ENCODE measurements around the gene EYS. TPM values are rescaled to one million over a fixed set of nuclear protein-coding genes. Genes with fewer than 3 reads are reported as not detected.
"Not testable (repeated sequence)": the region's sequence is repeated elsewhere in the genome, so short reads cannot be mapped to it uniquely, and the experiment has no call there.

The EYS gene
- total RNA-seq, 1 donor from 2014 or later = not detected

GRCh38 chr6:64255000-64255399, 1452.0 kb downstream of the EYS start:
- DNase-seq (no peak), ATAC-seq (no peak)
- intact Hi-C loops (cut with micrococcal nuclease) = no loop called here

- DNase-seq = no peak
- no peak for ATAC-seq
Measured at GRCh38 chr6:64254558-64254957, 1452.5 kb downstream of the EYS start.

DNA sequence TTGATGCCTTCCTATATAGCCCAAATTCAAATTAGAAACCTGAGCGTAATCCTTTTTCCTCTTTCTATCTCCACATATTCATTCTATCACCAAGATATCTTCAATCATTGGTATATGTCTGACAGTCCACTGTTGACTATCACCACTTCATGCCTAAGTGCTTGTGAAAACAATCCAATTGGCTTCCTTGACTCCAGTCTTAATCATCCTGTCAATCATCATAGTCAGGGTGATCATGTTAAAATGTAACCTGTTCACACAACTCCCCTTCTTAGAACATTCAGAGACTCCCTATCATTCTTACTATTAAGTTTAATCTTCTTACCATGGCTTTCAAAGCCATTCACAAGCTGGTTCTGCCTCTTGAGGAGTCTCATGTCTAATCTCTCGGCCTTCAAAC, 1454.8 kb downstream of the EYS start:
- intact Hi-C loops (cut with micrococcal nuclease) = no loop called here
- DNase-seq (no peak), ATAC-seq (no peak)

More at GRCh38 chr6:64254558-64254957, 1452.5 kb downstream of the EYS start:
- intact Hi-C loops (cut with micrococcal nuclease) = no loop called here

GRCh38 chr6:64250126-64250525, 1456.9 kb downstream of the EYS start:
- DNase-seq (no peak), ATAC-seq (no peak)
- intact Hi-C loops (cut with micrococcal nuclease) = no loop called here

- DNase-seq (no peak), ATAC-seq (no peak)
- intact Hi-C loops (cut with micrococcal nuclease) = no loop called here
Measured at GRCh38 chr6:64249115-64249514, 1457.9 kb downstream of the EYS start.

GRCh38 chr6:64243618-64244017, 1463.4 kb downstream of the EYS start:
- intact Hi-C loops (cut with micrococcal nuclease) = no loop called here
- ATAC-seq = no peak
- DNase-seq = no peak

DNA sequence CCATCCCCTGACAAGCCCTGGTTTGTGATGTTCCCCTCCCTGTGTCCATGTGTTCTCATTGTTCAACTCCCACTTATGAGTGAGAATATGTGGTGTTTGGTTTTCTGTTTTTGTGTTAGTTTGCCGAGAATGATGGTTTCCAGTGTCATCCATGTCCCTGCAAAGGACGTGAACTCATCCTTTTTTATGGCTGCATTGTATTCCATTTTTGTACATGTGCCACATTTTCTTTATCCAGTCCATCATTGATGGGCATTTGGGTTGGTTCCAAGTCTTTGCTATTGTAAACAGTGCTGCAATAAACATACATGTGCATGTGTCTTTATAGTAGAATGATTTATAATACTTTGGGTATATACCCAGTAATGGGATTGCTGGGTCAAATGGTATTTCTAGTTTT, 1468.1 kb downstream of the EYS start:
- ATAC-seq; intact Hi-C loops (cut with micrococcal nuclease); DNase-seq: not testable (repeated sequence)

DNA sequence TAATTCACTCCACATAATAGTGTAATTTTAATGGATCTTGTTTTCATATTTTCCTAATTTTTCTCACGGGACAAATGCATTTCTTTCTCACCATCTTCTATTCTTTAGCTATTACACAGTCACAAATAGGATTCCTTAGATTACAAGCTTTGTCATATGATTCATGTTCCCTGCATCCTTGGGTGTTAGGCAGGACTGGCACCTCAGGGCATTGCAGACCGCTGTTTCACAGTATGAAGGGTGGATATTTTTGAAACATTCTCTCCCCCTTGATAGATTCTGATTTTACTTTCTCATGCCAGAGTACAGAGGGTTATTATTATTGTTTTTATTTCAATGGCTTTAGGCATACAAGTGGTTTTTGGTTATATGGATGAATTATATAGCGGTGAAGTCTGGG, 1469.0 kb downstream of the EYS start:
- no peak for DNase-seq
- intact Hi-C loops (cut with micrococcal nuclease) = no loop called here
- ATAC-seq = peak; percentile 33

DNA sequence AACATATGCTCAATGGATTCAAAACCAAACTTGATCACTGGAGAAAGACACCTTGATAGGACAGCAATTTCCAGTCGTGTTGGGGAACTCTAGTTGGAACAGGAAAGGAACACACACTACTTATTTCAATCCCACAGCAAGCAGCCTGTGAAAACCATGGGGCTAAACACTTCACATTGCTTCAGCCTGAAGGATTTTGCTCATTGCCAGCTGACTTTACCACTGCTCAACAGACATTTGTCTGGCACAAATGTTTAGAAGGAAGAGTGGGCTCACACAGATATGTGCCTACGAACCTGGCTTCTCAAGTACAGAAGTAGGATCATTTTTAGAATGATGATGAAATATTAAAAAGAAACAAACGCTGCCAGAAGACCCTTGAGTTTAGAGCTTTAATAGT, 1473.3 kb downstream of the EYS start:
- intact Hi-C loops (cut with micrococcal nuclease) = no loop called here
- DNase-seq (no peak), ATAC-seq (no peak)

DNA sequence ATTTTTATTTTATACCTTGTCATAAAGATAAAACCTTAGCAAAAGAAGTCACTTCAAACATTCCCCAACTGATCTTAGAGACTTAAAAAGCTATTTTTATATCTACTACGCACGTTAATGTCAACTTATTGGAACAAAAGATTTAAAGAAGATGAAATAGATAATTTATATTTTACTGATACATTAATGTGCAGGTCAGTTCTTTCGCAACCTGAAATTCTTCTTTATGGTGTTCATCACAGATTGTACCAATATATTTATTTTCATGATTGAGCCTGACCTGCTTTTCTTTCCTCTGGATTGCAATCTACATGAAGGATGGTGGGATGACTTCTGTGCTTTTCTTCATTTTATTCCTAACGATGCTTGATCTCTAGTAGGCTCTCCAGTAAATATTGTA, 1475.1 kb downstream of the EYS start:
- ATAC-seq = no peak
- no peak for DNase-seq
- intact Hi-C loops (cut with micrococcal nuclease) = no loop called here

- intact Hi-C loops (cut with micrococcal nuclease) = no loop called here
- no peak for DNase-seq
- ATAC-seq = no peak
Measured at GRCh38 chr6:64230530-64230929, 1476.5 kb downstream of the EYS start.

DNA sequence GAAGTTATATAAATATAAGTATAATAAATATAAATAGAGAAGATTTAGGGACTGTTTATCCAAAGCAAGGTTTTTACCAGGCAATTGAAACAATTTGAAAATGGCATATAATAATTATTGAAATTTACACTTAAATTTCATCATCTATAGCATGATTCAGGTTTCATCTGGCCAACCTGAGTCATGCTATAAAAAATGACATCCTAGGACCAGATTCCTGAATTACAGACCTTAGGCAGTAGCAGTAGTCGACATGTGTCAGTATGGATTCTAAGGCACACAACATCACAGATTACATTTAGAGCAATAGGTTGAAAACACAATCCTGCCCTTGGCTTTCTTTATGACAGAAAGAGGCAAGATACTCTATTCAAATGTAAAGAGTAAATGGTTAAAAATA, 1479.2 kb downstream of the EYS start:
- intact Hi-C loops (cut with micrococcal nuclease) = no loop called here
- ATAC-seq (no peak), DNase-seq (no peak)

GRCh38 chr6:64225503-64225902, 1481.5 kb downstream of the EYS start:
- intact Hi-C loops (cut with micrococcal nuclease) = no loop called here
- DNase-seq (no peak), ATAC-seq (peak; percentile 31)

GRCh38 chr6:64224819-64225218, 1482.2 kb downstream of the EYS start:
- intact Hi-C loops (cut with micrococcal nuclease) = no loop called here
- ATAC-seq (peak; percentile 72), DNase-seq (peak; percentile 61)

GRCh38 chr6:64221776-64222175, 1485.2 kb downstream of the EYS start:
- intact Hi-C loops (cut with micrococcal nuclease) = no loop called here
- no peak for ATAC-seq
- no peak for DNase-seq

DNA sequence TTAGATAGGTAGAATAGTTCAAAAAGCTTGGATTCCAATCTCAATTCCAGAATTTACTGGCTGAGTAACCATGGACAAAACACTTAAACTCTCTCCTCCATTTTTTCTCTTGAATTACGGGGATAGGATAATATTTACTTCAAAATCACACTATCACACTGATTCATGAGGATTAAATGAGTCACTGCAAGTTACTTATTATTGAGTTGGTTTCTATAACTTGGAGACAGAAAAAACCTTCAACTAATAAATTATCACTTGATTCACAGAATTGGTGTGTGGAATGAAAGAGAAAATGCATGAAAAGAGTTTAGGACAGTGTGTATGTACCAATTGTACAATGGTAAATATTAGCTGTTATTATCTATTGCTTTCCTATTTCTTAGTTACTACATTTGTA, 1486.2 kb downstream of the EYS start:
- DNase-seq = no peak
- no peak for ATAC-seq
- intact Hi-C loops (cut with micrococcal nuclease) = no loop called here

DNA sequence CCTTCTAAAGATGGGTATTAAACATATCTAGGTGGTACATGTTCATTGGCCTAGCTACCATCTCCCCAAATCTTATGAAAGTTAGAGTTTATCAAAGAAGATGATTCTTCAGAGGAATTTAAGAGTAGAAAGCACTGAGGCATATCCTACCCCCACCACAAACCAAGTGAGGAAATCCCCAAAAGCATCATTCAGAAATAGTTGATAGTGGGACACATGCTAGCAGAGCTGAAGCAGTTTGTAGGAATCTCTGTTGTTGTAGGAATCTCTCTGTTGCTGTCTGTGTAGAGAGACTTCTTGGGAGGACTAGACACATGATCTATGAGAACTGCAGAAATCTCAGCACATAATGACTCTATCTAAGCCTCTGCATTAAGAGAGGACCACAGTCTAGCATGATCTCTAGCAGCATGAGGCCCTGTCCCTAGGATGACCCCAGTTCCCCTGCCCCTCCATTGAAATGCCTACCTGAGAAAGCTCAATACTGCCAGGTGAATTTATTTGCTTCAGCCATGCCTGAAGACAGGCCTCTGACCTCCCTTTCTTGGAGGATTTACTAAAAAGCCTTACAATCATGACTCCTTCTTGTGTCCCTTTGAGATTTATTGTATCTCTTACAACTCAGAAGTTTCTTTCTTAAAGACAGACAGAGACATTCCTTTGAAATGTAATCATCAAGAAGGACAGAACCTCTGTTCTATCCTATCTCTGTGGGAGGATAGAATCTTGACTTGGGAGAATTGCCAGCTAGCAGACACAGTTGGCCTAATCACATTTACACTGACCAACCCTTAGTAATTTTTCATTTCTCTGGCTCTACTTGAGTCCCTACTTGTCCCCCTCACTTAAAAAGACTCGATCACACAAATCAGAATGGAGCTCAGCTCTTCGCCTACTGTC, 1489.1 kb downstream of the EYS start:
- ATAC-seq (peak; percentile 30), DNase-seq (no peak)
- intact Hi-C loops (cut with micrococcal nuclease) = no loop called here

DNA sequence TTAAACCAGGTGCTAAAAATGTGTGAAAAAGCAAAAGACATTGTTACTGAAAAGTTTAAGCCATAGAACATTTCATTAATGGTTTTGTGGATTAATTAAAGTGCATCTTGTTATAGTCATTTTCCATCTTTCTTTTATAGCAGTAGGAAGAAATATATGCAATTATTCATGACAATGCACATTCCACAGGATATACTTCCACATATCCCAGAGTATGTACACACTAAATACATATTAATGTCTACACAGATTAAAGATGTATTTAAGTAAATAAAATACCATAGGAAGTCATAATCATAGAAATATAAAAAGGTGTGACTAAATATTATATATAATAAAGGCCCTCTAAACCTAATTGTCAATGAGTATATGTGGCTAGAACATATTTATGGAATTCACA, 1492.7 kb downstream of the EYS start:
- DNase-seq (no peak), ATAC-seq (no peak)
- intact Hi-C loops (cut with micrococcal nuclease) = no loop called here

- no peak for DNase-seq
- no peak for ATAC-seq
- intact Hi-C loops (cut with micrococcal nuclease) = no loop called here
Measured at GRCh38 chr6:64213697-64214096, 1493.3 kb downstream of the EYS start.

GRCh38 chr6:64197246-64197645, 1509.8 kb downstream of the EYS start:
- intact Hi-C loops (cut with micrococcal nuclease) = no loop called here
- ATAC-seq (no peak), DNase-seq (no peak)

DNA sequence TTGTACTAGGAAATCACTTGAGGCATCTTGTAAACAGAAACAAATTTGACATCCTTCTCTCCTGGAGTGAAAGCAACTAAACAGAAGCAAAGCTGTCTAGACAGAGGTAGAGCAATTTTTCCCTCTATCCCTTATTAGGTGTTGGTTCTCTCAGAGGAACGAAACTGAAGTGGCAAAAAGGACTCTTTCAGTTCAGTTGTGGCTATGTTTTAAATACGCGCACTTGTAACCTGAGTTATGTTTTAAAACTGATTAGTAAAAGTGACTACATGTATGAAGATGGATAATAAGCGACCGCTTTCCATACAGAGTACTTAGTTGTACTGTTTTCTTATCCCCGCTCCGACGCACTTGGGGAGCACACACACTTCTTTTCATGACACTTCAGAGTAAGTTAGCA, 1520.4 kb downstream of the EYS start:
- no peak for DNase-seq
- intact Hi-C loops (cut with micrococcal nuclease) = no loop called here
- ATAC-seq = no peak
